ENCODE measurements around the gene OR2AT4.
"Not testable (repeated sequence)": the region's sequence is repeated elsewhere in the genome, so short reads cannot be mapped to it uniquely, and the experiment has no call there.

OR2AT4 gene

DNA sequence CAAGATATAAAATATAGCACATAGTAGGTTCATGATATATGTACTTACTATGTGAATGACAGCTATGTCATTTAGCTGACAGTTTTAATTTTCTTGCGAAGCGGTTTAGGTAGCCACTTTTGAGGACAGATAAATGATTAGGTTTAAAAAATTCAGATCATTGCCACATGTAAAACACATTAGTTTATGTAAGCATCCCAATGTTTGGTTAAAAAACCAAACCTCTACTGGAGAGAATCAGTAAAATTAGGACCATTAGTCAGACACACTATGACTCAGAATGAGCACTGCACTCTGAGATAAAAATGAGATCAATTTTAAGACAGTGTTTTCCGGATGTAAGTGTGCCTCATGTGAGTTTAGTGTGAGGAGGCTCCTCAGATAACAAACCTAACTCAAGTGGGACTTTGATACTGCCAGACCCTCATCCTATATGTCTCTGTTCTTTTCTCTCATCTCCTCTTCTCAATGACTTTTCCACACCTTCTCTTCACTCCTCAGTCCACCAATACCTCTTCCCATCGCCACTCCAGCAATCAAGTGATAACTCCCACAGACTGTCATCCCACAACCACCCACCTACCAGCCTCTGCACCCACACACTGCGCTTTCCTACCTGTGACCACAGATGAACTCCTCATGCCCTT is 6.8 kb upstream of the OR2AT4 start:
- DNase-seq (ENCODE audit: low read depth in 2 of 2) = no peak

DNA sequence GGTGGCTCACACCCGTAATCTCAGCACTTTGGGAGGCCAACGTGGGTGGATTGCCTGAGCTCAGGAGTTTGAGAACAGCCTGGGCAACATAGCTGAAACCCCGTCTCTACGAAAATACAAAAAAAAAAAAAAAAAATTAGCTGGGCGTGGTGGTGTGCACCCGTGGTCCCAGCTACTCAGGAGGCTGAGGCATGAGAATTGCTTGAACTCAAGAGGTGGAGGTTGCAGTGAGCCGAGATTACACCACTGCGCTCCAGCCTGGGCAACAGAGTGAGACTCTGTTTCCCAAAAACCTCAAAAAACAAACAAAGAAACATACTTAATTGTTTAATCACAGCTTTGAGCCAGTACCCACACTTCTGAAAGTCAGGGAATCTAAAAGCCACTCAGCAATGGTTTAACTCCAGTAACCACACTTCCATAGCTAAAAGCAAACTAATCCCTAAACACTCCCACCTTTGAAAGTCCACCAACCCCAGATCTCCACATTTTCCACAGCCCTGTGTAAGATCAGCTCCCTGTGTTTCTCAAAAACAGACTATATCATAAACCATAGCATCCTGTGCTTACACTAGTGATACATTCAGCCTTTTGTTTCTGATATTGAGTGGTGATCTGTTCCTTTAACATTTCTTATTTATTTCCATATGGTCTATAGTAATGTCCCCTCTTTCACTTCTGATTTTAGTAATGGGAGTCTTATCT is 4.9 kb upstream of the OR2AT4 start:
- DNase-seq (ENCODE audit: low read depth in 2 of 2) = no peak

- peak; percentile 20 to 24 for DNase-seq (ENCODE audit: low read depth in 2 of 2)
These were observed 3.6 kb upstream of the OR2AT4 start for GRCh38 chr11:75100314-75100713.

DNA sequence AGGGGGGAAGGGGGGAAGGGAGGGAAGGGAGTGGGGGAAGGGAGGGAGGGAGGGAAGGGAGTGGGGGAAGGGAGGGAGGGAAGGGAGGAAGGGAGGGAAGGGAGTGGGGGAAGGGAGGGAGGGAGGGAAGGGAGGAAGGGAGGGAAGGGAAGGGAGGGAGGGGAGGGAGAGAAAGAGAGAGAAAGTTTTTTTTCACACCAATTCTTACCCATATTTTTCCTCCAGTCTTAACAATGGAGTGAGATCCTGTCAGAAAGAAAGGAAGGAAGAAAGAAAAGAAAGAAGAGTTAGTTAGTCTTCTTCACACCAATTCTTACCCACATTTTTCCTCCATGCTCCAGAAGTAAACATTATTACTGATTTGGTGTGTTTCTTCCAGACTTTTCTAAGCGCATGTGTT is 3.0 kb upstream of the OR2AT4 start:
- no peak for DNase-seq (ENCODE audit: low read depth in 2 of 2)

GRCh38 chr11:75098835-75099439 is 2.3 kb upstream of the OR2AT4 start:
- DNase-seq (ENCODE audit: low read depth in 2 of 2) = not testable (repeated sequence)

DNA sequence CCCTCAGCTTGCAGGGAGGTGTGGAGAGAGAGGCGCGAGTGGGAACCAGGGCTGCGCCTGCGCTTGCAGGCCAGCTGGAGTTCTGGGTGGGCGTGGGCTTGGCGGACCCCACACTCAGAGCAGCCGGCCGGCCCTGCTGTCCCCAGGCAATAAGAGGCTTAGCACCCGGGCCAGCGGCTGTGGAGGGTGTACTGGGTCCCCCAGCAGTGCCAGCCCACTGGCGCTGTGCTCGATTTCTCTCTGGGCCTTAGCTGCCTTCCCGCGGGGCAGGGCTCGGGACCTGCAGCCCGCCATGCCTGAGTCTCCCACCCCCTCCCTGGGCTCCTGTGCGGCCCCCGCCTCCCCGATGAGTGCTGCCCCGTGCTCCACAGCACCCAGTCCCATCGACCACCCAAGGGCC is 1.5 kb upstream of the OR2AT4 start:
- DNase-seq (ENCODE audit: low read depth in 2 of 2) = not testable (repeated sequence)

DNA sequence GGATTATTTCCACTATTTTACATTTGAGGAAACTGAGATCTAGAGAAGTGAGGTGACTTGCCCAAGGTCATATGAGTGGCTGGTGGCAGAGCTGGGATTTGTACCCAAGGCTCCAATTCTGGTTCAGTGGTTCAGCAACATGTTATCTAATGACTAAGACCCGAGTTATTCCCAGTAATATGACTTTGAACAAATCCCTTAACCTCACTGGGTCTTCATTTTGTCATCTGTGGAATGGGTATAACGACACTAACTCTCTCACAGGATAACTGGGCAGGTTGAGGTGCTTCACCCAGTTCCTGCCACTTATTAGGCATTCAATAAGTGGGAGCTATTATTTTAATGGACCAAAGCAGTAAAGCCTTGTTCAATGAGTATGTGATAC is 489 bp upstream of the OR2AT4 start:
- DNase-seq (ENCODE audit: low read depth in 2 of 2) = no peak

DNA sequence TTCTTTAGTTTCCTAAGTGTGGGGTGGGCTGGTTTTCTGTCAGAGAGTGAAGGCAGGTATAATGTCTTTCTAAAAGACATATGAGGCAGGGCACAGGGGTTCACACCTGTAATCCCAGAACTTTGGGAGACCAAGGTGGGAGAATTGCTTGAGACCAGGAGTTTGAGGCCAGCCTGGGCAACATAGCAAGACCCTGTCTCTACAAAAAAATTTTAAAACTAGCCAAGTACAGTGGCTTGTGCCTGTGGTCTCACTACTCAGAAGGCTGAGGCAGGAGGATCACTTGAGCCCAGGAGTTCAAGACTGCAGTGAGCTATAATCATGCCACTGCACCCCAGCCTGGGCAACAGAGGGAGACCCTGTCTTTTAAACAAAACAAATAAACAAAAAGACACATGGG is 2.3 kb downstream of the OR2AT4 start:
- DNase-seq (ENCODE audit: low read depth in 2 of 2) = not testable (repeated sequence)

DNA sequence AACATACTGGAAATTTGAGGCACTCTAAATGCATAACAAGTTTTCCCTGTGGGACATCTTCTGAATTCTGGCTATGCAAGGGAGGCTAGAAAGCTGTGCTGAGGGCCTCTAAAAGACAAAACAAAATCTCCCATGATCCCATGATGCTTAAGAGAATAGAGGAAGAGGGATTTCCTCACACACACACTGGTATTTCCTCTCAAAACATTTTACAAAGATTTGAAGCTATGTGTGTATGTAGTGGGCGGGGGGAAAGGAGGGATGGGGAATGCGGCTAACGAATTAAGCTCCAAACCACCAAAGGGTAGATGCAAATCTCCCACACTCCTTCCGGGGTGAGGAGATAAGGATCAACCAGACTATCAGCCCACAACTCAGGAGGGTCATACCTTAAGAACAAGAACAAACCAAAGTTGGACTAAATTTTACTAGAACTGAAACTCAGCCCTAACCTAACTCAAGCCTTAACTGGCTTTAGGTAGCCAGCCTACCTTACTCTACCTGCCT is 6.0 kb downstream of the OR2AT4 start:
- DNase-seq (ENCODE audit: low read depth in 2 of 2) = no peak

GRCh38 chr11:75087319-75088305 is 9.1 kb downstream of the OR2AT4 start:
- no peak for DNase-seq (ENCODE audit: low read depth in 2 of 2)

DNA sequence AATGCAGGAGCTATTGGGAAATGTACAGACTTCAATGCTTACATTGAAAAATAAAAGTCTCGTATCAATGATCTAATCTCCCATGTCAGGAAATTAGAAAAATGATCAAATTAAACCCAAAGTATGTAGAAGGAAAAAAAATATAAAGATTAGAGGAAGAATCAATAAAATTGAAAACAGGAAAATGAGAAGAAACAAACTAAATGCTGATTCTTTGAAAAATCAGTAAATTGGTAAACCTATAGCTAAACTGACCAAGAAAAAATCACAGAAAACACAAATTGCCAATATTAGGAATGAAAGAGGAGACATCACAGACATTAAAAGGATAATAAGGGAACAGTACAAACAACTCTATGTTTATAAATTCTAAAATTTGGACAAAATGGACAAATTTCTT is 11.8 kb downstream of the OR2AT4 start:
- no peak for DNase-seq (ENCODE audit: low read depth in 2 of 2)

DNA sequence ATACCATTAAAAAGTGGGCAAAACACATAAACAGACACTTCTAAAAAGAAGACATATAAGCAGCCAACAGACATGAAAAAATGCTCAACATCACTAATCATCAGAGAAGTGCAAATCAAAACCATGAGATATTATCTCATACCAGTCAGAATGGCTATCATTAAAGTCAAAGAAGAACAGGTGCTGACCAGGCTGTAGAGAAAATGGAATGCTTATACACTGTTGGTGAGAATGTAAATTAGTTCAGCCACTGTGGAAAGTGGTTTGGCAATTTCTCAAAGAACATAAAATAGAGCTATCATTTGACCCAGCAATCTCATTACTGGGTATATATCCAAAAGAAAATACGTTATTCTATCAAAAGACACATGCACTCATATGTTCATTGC is 13.5 kb downstream of the OR2AT4 start:
- DNase-seq (ENCODE audit: low read depth in 2 of 2) = no peak

DNA sequence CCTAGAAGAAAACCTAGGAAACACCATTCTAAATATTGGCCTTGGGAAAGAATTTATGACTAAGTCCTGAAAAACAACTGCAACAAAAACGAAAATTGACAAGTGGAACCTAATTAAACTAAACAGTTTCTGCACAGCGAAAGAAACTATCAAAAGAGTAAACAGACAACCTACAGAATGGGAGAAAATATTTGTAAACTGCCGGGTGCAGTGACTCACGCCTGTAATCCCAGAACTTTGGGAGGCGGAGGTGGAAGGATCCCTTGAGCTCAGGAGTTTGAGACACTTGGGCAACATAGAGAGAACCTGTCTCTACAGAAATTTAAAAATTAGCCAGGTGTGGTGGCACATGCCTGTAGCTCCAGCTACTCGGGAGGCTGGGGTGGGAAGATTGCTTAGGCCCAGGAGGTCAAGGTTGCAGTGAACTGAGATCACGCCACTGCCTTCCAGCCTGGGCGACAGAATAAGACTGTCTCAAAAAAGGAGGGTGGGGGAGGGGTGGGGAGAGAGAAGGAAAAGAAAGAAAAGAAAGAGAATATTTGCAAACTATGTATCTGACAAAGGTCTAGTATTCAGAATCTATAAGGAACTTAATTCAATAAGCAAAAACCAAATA is 14.0 kb downstream of the OR2AT4 start:
- no peak for DNase-seq (ENCODE audit: low read depth in 2 of 2)

DNA sequence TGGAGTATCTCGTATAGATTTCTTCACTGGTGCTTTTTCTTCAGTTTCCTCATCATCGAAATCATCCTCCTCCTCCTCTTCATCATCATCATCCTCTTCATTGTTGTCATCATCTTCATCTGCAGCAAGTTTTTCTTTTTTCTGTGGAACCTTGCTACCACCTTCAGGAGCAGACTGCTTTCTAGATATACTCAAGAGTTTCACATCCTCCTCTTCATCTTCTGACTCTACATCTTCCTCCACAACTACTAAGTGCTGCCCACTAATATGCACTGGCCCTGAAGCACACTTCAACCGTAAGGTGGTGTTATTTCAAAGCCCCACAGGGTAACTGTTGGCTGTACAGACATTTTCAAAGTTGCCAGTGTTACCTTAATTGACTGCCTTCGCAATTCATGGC is 17.1 kb downstream of the OR2AT4 start:
- DNase-seq (ENCODE audit: low read depth in 2 of 2) = no peak

DNA sequence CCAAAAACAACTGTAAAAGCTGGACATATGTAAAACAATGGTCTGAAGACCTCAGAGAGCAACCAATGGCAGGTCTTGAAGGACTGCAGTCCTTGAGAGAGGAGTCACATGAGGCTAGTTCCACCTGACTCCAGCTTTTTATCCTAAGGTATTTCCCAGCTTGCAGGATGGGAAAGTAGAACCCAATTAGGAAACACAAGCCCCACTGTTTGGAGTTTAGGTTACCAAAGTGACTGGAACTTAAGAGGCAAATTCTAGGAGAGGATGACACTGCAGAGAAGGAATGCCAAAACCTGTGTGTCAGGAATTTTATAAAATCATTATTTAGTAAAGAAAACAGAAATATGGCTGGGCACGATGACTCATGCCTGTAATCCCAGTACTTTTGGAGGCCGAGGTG is 18.4 kb downstream of the OR2AT4 start:
- DNase-seq (ENCODE audit: low read depth in 2 of 2) = no peak

DNA sequence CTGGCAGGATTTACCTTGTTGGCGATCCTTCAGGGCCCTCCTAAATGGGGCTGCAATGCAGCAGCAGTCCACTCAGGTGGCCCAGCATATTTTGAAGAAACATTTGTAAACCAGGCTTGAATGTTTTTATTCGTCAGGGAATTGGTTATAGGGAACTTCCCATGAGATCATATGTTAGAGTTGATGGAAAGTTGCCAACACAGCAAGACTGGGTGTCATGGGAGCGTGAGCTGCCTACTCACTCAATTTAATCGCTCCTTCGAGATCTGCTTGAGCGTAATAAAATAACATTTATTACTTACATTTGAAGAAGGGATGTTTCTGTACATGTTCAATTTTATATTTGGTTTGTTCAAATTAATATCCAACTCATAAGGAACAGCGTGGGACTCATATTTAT is 19.4 kb downstream of the OR2AT4 start:
- DNase-seq (ENCODE audit: low read depth in 2 of 2) = no peak

DNA sequence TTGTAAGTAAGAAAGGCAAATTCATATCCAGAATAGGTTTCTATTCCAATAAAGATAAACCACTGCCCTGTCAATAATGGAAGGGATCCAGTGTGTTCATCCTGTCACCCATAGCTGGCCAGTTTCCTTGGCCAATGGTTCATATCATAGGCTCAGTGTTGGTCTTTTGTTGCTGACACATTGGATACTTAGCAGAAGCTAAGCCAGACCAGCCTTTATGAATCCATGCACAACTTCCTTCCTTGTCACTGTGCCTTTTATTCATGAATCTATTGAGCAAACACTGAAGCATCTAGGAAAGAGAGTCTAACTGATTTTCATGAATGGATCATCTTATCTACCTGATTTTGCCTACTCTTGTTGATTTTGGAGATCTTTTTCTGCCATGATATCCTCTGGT is 20.0 kb downstream of the OR2AT4 start:
- no peak for DNase-seq (ENCODE audit: low read depth in 2 of 2)

DNA sequence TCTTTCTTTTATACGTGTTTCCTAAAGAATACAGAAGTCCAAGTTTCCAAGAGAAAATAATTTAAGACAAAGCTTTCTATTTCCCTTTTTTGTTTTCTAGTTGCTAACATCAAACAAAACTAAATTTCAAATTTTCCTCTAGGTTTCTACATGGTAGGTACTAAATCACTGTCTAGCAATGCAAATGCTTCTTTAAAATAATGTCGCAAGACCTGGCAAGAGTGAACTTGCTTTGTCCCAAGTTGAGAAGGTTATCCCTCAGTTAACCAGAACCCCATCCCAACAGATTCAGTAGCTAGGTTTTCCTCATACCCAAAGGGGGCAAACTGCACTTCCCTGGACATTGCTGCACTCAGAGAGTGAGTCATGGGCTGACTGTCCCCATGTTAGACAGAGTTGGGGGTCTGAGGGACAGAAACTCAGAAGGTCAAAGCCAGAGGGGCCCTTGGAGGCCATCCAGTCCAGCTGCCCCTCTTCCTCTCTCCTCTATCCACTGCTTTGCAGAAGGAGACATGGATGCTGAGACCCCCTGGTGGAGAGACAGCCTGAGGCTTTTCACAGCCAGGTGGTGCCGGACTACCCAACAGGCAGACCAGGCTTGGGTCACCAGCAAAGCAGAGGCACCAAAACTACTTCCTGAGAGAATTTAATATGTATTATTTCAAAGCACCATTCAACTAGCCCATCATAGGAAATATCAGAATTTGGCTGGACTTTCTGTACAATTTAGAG is 23.1 kb downstream of the OR2AT4 start:
- no peak for DNase-seq (ENCODE audit: low read depth in 2 of 2)

DNA sequence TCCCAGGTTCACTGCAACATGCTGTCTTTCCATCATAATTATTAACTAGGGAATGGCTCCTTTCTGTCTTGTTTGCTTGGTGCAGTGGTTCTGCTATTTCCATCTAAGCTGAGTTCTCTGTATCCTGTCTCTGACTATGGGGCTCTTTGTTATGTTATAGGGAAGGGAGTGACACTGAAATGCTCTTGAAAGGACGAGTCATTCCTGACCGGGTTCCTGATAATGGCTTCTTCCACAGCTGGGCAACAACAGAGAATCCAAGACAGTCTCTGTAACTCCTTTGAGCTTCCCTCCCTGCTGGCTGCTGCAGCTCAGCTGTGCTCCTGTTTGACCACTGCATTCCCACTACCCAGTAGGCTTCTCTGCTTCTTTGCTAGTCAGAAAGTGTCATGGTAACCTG is 24.1 kb downstream of the OR2AT4 start:
- DNase-seq (ENCODE audit: low read depth in 2 of 2) = no peak

GRCh38 chr11:75069473-75069872 is 27.2 kb downstream of the OR2AT4 start:
- DNase-seq (ENCODE audit: low read depth in 2 of 2) = no peak

DNA sequence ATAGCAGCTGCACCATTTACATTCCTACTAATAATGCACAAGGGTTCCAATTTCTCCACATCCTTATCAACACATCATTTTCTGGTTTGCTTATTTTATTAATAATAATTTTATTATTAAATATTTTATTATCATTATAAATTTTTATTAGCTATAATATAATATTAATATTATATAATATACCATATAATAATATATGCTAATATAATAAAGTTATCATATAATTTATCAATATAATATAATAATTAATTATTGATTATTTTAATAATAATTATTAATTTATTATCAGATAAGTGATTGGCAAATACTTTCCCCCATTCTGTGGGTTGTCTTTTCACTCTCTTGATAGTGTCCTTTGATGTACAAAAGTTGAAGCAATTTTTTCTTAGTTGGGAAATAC is 27.7 kb downstream of the OR2AT4 start:
- no peak for DNase-seq (ENCODE audit: low read depth in 2 of 2)

Data from stimulated activated CD4-positive, alpha-beta T cell treated with anti-CD3 and anti-CD28 coated beads, Interleukin-15, amount 100 ng/mL, for 48 hours (primary cell).